Stomach (tissue), 4 donors: ENCODE data around the gene RBM38.

Source experiments
- CTCF ChIP-seq, 7 experiments: fragments of 450-650 bp in 4 of 7; fragments of 200-600 bp in 3 of 7; sonication (generic) in 3 of 7; IDR thresholded peaks; one replicate each; pipeline ENCODE4 v1.5.1; 2016 to 2019; ENCODE audit warnings: antibody characterized with exemption in 7 of 7, control low read depth in 2 of 7, mild to moderate bottlenecking in 1 of 7
- POLR2AphosphoS5 ChIP-seq, 3 donors: sonication (generic); formaldehyde crosslinking; IDR thresholded peaks; one replicate each; pipeline ENCODE4 v1.6.1; 2016; ENCODE audit warnings: antibody characterized with exemption in 3 of 3

GRCh38 chr20:57387463-57387862 lies 3.7 kb upstream of the RBM38 start:
- TF ChIP-seq CTCF (IDR thresholded peaks at IDR 0.05) (no peak), POLR2AphosphoS5 (IDR thresholded peaks at IDR 0.05) (no peak)
